Tibial nerve (tissue), 4 donors: ENCODE results near the gene TPP2.

Experiments
- CTCF ChIP-seq, 5 experiments: fragments of 200-600 bp in 3 of 5; fragments of 450-650 bp in 2 of 5; sonication (generic) in 3 of 5; IDR thresholded peaks; one replicate each; pipeline ENCODE4 v1.5.1; 2016 to 2019; ENCODE audit warnings: antibody characterized with exemption in 5 of 5, mild to moderate bottlenecking in 3 of 5, moderate library complexity in 2 of 5
- EP300 ChIP-seq, 2 donors: sonication (generic); formaldehyde crosslinking; IDR thresholded peaks; one replicate each; pipeline ENCODE4 v1.6.1; 2017; ENCODE audit warnings: antibody characterized with exemption in 2 of 2, mild to moderate bottlenecking in 1 of 2
- POLR2A ChIP-seq, 2 donors: fragments of 450-650 bp; IDR thresholded peaks; one replicate each; pipeline ENCODE4 v1.6.1; 2017; ENCODE audit warnings: antibody characterized with exemption in 2 of 2, mild to moderate bottlenecking in 2 of 2, moderate library complexity in 2 of 2

GRCh38 chr13:102701331-102701730 lies 104.5 kb downstream of the TPP2 start:
- no peak for TF ChIP-seq CTCF (IDR thresholded peaks at IDR 0.05)
- TF ChIP-seq POLR2A (IDR thresholded peaks at IDR 0.05): no peak
- TF ChIP-seq EP300 (IDR thresholded peaks at IDR 0.05): no peak
